Measurements from ENCODE around the gene MAMLD1.

Gene MAMLD1

DNA sequence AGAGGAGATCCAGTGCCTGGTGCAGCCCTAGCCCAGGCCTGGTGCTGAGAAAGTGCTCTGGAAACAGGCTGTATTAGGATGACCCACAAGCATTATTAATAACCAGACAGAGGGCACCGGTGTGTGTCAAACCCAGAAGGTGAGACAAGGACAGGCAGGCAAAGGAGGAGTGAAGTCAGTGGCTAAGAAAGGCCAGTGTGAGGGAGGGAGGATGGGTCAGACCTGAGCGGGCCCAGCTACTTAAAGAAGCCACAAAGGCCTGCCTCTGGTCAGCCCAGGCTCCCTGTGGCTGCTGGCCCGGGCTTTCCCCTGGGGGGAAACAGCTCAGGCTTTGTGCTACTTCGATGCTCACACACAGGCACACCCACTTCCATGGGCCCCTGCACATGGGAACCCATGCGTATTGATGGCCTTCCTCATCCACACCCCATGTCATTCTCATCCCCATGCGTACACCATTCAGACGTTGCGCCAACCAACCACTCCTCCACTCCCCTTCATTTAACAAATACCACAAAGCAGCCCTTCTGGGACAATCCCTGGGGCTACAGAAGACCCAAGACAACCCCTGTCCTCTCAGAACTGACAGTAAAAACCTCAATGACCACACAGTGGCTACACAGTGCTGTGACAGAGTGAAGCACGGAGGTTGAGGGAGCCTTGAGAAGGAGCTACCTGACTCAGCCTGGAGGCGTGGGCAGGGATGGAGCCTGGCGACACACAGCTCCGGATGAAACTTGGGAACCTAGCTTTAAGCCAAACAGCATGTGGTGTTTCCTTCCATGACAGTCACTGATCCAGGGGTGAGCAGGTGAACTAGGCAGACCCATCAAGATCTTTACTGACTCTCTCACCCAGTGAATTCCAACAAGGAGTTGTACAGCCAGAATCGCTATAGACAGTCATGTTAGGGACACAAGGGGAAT, 180.4 kb downstream of the MAMLD1 start:
- no peak overlapping the region for H2BK15ac ChIP-seq (replicated peaks; ENCODE audit: low read depth)
- H2BK120ac ChIP-seq (ENCODE audit: low read depth, low read length), result no peak overlapping the region
- H2AK5ac ChIP-seq (ENCODE audit: low read length), result no peak overlapping the region
- no peaks in the 10 kb centered on the region for H3K79me1 ChIP-seq (ENCODE audit: low read length)
- H2BK5ac ChIP-seq (ENCODE audit: low read length), result no peak overlapping the region
- H3K9ac ChIP-seq (ENCODE audit: low read length), result no peak overlapping the region
- no peak overlapping the region for H3K4ac ChIP-seq (ENCODE audit: low read depth, low read length)
- H3K4me2 ChIP-seq (ENCODE audit: low read length), result no peak overlapping the region
- no CpG with 5 or more reads among the region's 13 CpGs for WGBS (ENCODE audit: extremely low coverage, insufficient coverage, low lambda C conversion rate)
- H3K27me3 ChIP-seq (ENCODE audit: insufficient read depth, low read length, poor library complexity), result no peaks in the 10 kb centered on the region
- no peak overlapping the region for H4K5ac ChIP-seq (ENCODE audit: low read length)
- no peak overlapping the region for H3K23ac ChIP-seq (ENCODE audit: low read length)
- no peak overlapping the region for H3K4me3 ChIP-seq (ENCODE audit: low read length)
- H3K18ac ChIP-seq (ENCODE audit: low read length), result no peak overlapping the region
- H3K36me3 ChIP-seq (ENCODE audit: control insufficient read depth, insufficient read depth, low read length), result no peaks in the 10 kb centered on the region
- DNase-seq, result no peak
- H4K8ac ChIP-seq (ENCODE audit: low read depth, low read length), result no peak overlapping the region
- H3K56ac ChIP-seq (ENCODE audit: low read length), result no peak overlapping the region
- no peaks in the 10 kb centered on the region for H3K4me1 ChIP-seq (ENCODE audit: control insufficient read depth, low read depth, low read length)
- no peaks in the 10 kb centered on the region for H3K79me2 ChIP-seq (ENCODE audit: control insufficient read depth, insufficient read depth, low read length)
- H3K27ac ChIP-seq (ENCODE audit: low read depth, low read length), result no peak overlapping the region

- Histone ChIP-seq H3K4me2 (ENCODE audit: low read length) (no peak overlapping the region), H2BK15ac (replicated peaks; ENCODE audit: low read depth) (no peak overlapping the region), H4K5ac (ENCODE audit: low read length) (no peak overlapping the region), H3K56ac (ENCODE audit: low read length) (peak overlapping the region; percentile 10), H3K4me3 (ENCODE audit: low read length) (no peak overlapping the region), H2BK5ac (ENCODE audit: low read length) (no peak overlapping the region), H3K4ac (ENCODE audit: low read depth, low read length) (no peak overlapping the region), H4K8ac (ENCODE audit: low read depth, low read length) (no peak overlapping the region), H3K23ac (ENCODE audit: low read length) (no peak overlapping the region), H3K36me3 (ENCODE audit: control insufficient read depth, insufficient read depth, low read length) (no peaks in the 10 kb centered on the region), H3K79me1 (ENCODE audit: low read length) (no peaks in the 10 kb centered on the region), H3K4me1 (ENCODE audit: control insufficient read depth, low read depth, low read length) (no peaks in the 10 kb centered on the region), H3K18ac (ENCODE audit: low read length) (no peak overlapping the region), H3K27ac (ENCODE audit: low read depth, low read length) (no peak overlapping the region), H2BK120ac (ENCODE audit: low read depth, low read length) (no peak overlapping the region), H3K79me2 (ENCODE audit: control insufficient read depth, insufficient read depth, low read length) (no peaks in the 10 kb centered on the region), H3K9ac (ENCODE audit: low read length) (no peak overlapping the region), H2AK5ac (ENCODE audit: low read length) (no peak overlapping the region), H3K27me3 (ENCODE audit: insufficient read depth, low read length, poor library complexity) (no peaks in the 10 kb centered on the region)
- peak; percentile 74 for DNase-seq
- no CpG with 5 or more reads among the region's 11 CpGs for WGBS (ENCODE audit: extremely low coverage, insufficient coverage, low lambda C conversion rate)
These were observed 181.2 kb downstream of the MAMLD1 start for GRCh38 chrX:150544222-150544787.

GRCh38 chrX:150544835-150545770, 182.0 kb downstream of the MAMLD1 start:
- Histone ChIP-seq H3K9ac (ENCODE audit: low read length) (no peak overlapping the region), H2BK120ac (ENCODE audit: low read depth, low read length) (no peak overlapping the region), H3K4me1 (ENCODE audit: control insufficient read depth, low read depth, low read length) (no peaks in the 10 kb centered on the region), H3K56ac (ENCODE audit: low read length) (no peak overlapping the region), H3K79me2 (ENCODE audit: control insufficient read depth, insufficient read depth, low read length) (no peaks in the 10 kb centered on the region), H3K36me3 (ENCODE audit: control insufficient read depth, insufficient read depth, low read length) (no peaks in the 10 kb centered on the region), H3K23ac (ENCODE audit: low read length) (no peak overlapping the region), H2BK5ac (ENCODE audit: low read length) (no peak overlapping the region), H3K27ac (ENCODE audit: low read depth, low read length) (no peak overlapping the region), H3K4me3 (ENCODE audit: low read length) (no peak overlapping the region), H3K4ac (ENCODE audit: low read depth, low read length) (no peak overlapping the region), H3K18ac (ENCODE audit: low read length) (no peak overlapping the region), H2AK5ac (ENCODE audit: low read length) (no peak overlapping the region), H3K4me2 (ENCODE audit: low read length) (no peak overlapping the region), H4K8ac (ENCODE audit: low read depth, low read length) (no peak overlapping the region), H3K27me3 (ENCODE audit: insufficient read depth, low read length, poor library complexity) (no peaks in the 10 kb centered on the region), H3K79me1 (ENCODE audit: low read length) (no peaks in the 10 kb centered on the region), H2BK15ac (replicated peaks; ENCODE audit: low read depth) (no peak overlapping the region), H4K5ac (ENCODE audit: low read length) (no peak overlapping the region)
- no peak for DNase-seq
- WGBS (ENCODE audit: extremely low coverage, insufficient coverage, low lambda C conversion rate), result no CpG with 5 or more reads among the region's 8 CpGs

DNA sequence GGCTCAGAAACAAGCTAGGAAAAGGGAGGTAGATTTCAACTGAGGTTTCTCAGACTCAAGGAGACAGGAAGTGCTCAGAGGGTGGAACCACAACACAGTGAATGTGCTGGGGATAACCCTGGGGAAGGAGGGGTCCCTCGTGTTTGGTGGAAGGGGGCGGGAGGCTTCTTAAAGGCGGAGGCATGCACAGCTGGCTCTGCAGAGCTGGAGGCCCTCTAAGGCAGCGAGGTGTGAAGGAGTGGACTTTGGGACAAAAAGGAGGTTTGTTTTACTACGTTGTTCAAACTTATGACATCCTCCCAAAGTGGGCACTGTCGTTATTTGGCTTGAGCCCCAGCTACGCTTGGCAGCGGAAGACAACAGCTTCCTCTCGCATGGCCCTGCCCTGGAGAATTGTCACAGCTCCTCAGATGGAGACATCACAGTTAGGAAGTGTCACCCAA, 183.6 kb downstream of the MAMLD1 start:
- no peak overlapping the region for H3K56ac ChIP-seq (ENCODE audit: low read length)
- no peak overlapping the region for H3K18ac ChIP-seq (ENCODE audit: low read length)
- H3K36me3 ChIP-seq (ENCODE audit: control insufficient read depth, insufficient read depth, low read length), result no peaks in the 10 kb centered on the region
- no CpG with 5 or more reads among the region's 9 CpGs for WGBS (ENCODE audit: extremely low coverage, insufficient coverage, low lambda C conversion rate)
- no peak overlapping the region for H2BK5ac ChIP-seq (ENCODE audit: low read length)
- H3K27me3 ChIP-seq (ENCODE audit: insufficient read depth, low read length, poor library complexity), result no peaks in the 10 kb centered on the region
- DNase-seq, result no peak
- no peak overlapping the region for H2BK15ac ChIP-seq (replicated peaks; ENCODE audit: low read depth)
- H4K8ac ChIP-seq (ENCODE audit: low read depth, low read length), result no peak overlapping the region
- H3K4me3 ChIP-seq (ENCODE audit: low read length), result no peak overlapping the region
- H2AK5ac ChIP-seq (ENCODE audit: low read length), result no peak overlapping the region
- no peak overlapping the region for H4K5ac ChIP-seq (ENCODE audit: low read length)
- H3K79me1 ChIP-seq (ENCODE audit: low read length), result no peaks in the 10 kb centered on the region
- no peak overlapping the region for H2BK120ac ChIP-seq (ENCODE audit: low read depth, low read length)
- no peaks in the 10 kb centered on the region for H3K4me1 ChIP-seq (ENCODE audit: control insufficient read depth, low read depth, low read length)
- no peak overlapping the region for H3K4ac ChIP-seq (ENCODE audit: low read depth, low read length)
- H3K27ac ChIP-seq (ENCODE audit: low read depth, low read length), result no peak overlapping the region
- H3K23ac ChIP-seq (ENCODE audit: low read length), result no peak overlapping the region
- H3K4me2 ChIP-seq (ENCODE audit: low read length), result no peak overlapping the region
- H3K79me2 ChIP-seq (ENCODE audit: control insufficient read depth, insufficient read depth, low read length), result no peaks in the 10 kb centered on the region
- no peak overlapping the region for H3K9ac ChIP-seq (ENCODE audit: low read length)

GRCh38 chrX:150547375-150548115, 184.4 kb downstream of the MAMLD1 start:
- H2BK120ac ChIP-seq (ENCODE audit: low read depth, low read length), result peak overlapping the region; percentile 31
- H3K79me1 ChIP-seq (ENCODE audit: low read length), result no peaks in the 10 kb centered on the region
- H3K79me2 ChIP-seq (ENCODE audit: control insufficient read depth, insufficient read depth, low read length), result no peaks in the 10 kb centered on the region
- WGBS (ENCODE audit: extremely low coverage, insufficient coverage, low lambda C conversion rate), result no CpG with 5 or more reads among the region's 54 CpGs
- H3K4me2 ChIP-seq (ENCODE audit: low read length), result peak overlapping the region; percentile 50
- H3K18ac ChIP-seq (ENCODE audit: low read length), result peak overlapping the region; percentile 83
- no peak overlapping the region for H2BK5ac ChIP-seq (ENCODE audit: low read length)
- no peak overlapping the region for H2AK5ac ChIP-seq (ENCODE audit: low read length)
- no peaks in the 10 kb centered on the region for H3K36me3 ChIP-seq (ENCODE audit: control insufficient read depth, insufficient read depth, low read length)
- H3K4ac ChIP-seq (ENCODE audit: low read depth, low read length), result no peak overlapping the region
- H4K5ac ChIP-seq (ENCODE audit: low read length), result no peak overlapping the region
- no peak overlapping the region for H2BK15ac ChIP-seq (replicated peaks; ENCODE audit: low read depth)
- peak; percentile 61 for DNase-seq
- H3K4me1 ChIP-seq (ENCODE audit: control insufficient read depth, low read depth, low read length), result no peaks in the 10 kb centered on the region
- no peak overlapping the region for H4K8ac ChIP-seq (ENCODE audit: low read depth, low read length)
- H3K56ac ChIP-seq (ENCODE audit: low read length), result peak overlapping the region; percentile 86
- H3K27ac ChIP-seq (ENCODE audit: low read depth, low read length), result no peak overlapping the region
- peak overlapping the region; percentile 60 for H3K9ac ChIP-seq (ENCODE audit: low read length)
- no peak overlapping the region for H3K4me3 ChIP-seq (ENCODE audit: low read length)
- no peaks in the 10 kb centered on the region for H3K27me3 ChIP-seq (ENCODE audit: insufficient read depth, low read length, poor library complexity)
- H3K23ac ChIP-seq (ENCODE audit: low read length), result no peak overlapping the region

Data from mesendoderm (in vitro differentiated cells).